GM23338 (cell line): ENCODE results near the gene OTOA. TPM values are rescaled to one million over a fixed set of nuclear protein-coding genes. Genes with fewer than 3 reads are reported as not detected.
"Not testable (repeated sequence)": the region's sequence is repeated elsewhere in the genome, so short reads cannot be mapped to it uniquely, and the experiment has no call there.

Source experiments
- ATAC-seq: fragments of 200-7000 bp; cut with Tn5 transposase; 3 replicates; pipeline ENCODE4 v1.9.1; 2020
- DNase-seq: peaks from one replicate; pipeline ENCODE4 v3.0.0-alpha.2; 2015; ENCODE audit warnings: low spot score
- H2AFZ ChIP-seq: fragments of 200-600 bp; sonication (generic); 2 replicates; pipeline ENCODE4 v1.8.0; 2016; ENCODE audit warnings: antibody characterized with exemption, mild to moderate bottlenecking, moderate library complexity
- H3F3A ChIP-seq: fragments of 200-600 bp; sonication (generic); replicated peaks from 2 replicates; pipeline ENCODE4 v1.8.0; 2017; ENCODE audit warnings: antibody characterized with exemption, mixed run types, low read depth
- H3K27ac ChIP-seq: fragments of 200-600 bp; sonication (generic); 2 replicates; pipeline ENCODE4 v1.6.1; 2016; ENCODE audit warnings: low read depth
- H3K27me3 ChIP-seq: fragments of 200-600 bp; sonication (generic); 2 replicates; pipeline ENCODE4 v1.8.0; 2016; ENCODE audit warnings: mild to moderate bottlenecking, mixed run types, moderate library complexity; ENCODE audit not compliant: insufficient read depth
- H3K36me3 ChIP-seq: fragments of 200-600 bp; sonication (generic); 2 replicates; pipeline ENCODE4 v1.8.0; 2016; ENCODE audit warnings: mild to moderate bottlenecking; ENCODE audit not compliant: insufficient read depth
- H3K4me1 ChIP-seq: fragments of 200-600 bp; sonication (generic); 2 replicates; pipeline ENCODE4 v1.8.0; 2016; ENCODE audit warnings: mild to moderate bottlenecking, moderate library complexity; ENCODE audit not compliant: insufficient read depth
- H3K4me2 ChIP-seq: fragments of 200-600 bp; sonication (generic); 2 replicates; pipeline ENCODE4 v1.7.1; 2017; ENCODE audit warnings: mixed run types
- H3K4me3 ChIP-seq: fragments of 200-600 bp; sonication (generic); 2 replicates; pipeline ENCODE4 v1.6.1; 2016; ENCODE audit warnings: mixed run types
- H3K79me2 ChIP-seq: fragments of 200-600 bp; sonication (generic); replicated peaks from 2 replicates; pipeline ENCODE4 v1.8.0; 2017; ENCODE audit warnings: mild to moderate bottlenecking; ENCODE audit not compliant: insufficient read depth
- H3K9me2 ChIP-seq: fragments of 200-600 bp; sonication (generic); 2 replicates; pipeline ENCODE4 v1.8.0; 2017; ENCODE audit not compliant: insufficient read depth
- H4K20me1 ChIP-seq: fragments of 200-600 bp; sonication (generic); replicated peaks from 2 replicates; pipeline ENCODE4 v1.8.0; 2017; ENCODE audit warnings: mild to moderate bottlenecking; ENCODE audit not compliant: insufficient read depth
- H3K27ac Mint-ChIP-seq: 2 replicates; pipeline ENCODE4 v1.8.0; 2020; ENCODE audit warnings: inconsistent platforms, mild to moderate bottlenecking, moderate library complexity, mixed read lengths
- H3K27me3 Mint-ChIP-seq: 3 replicates; pipeline ENCODE4 v1.8.0; 2022; ENCODE audit warnings: low read depth, mild to moderate bottlenecking, moderate library complexity, mixed read lengths, inconsistent platforms; ENCODE audit not compliant: insufficient read depth, poor library complexity
- H3K36me3 Mint-ChIP-seq: 3 replicates; pipeline ENCODE4 v1.8.0; 2021; ENCODE audit warnings: low read depth, mild to moderate bottlenecking, inconsistent platforms, moderate library complexity, mixed read lengths
- H3K4me1 Mint-ChIP-seq: 3 replicates; pipeline ENCODE4 v1.8.0; 2020; ENCODE audit warnings: mild to moderate bottlenecking, inconsistent platforms, mixed read lengths
- H3K4me3 Mint-ChIP-seq: 3 replicates; pipeline ENCODE4 v1.8.0; 2021; ENCODE audit warnings: moderate library complexity, mild to moderate bottlenecking, inconsistent platforms, mixed read lengths
- H3K9me3 Mint-ChIP-seq: 3 replicates; pipeline ENCODE4 v1.8.0; 2020; ENCODE audit warnings: moderate library complexity, mild to moderate bottlenecking, inconsistent platforms, mixed read lengths
- CREB1 ChIP-seq: fragments of 250-450 bp; sonication (Bioruptor Pico); IDR thresholded peaks from 2 replicates; pipeline ENCODE4 v1.5.0; 2020; ENCODE audit warnings: low read depth, mild to moderate bottlenecking, moderate library complexity
- CTCF ChIP-seq, 2 experiments: fragments of 200-600 bp in 1 of 2; sonication (generic) in 1 of 2; conservative IDR thresholded peaks; 2 replicates each; pipeline versions ENCODE4 v1.5.1 to v1.6.1; 2016 to 2017; ENCODE audit warnings: antibody characterized with exemption in 2 of 2, low read depth in 2 of 2, mild to moderate bottlenecking in 2 of 2, moderate library complexity in 1 of 2
- EZH2 ChIP-seq: fragments of 200-600 bp; sonication (generic); IDR thresholded peaks from one replicate; pipeline ENCODE4 v1.8.0; 2017; ENCODE audit warnings: antibody characterized with exemption, mild to moderate bottlenecking, low read depth; ENCODE audit not compliant: unreplicated experiment
- NANOG ChIP-seq: IDR thresholded peaks from 2 replicates; pipeline ENCODE4 v1.6.1; 2016; ENCODE audit warnings: antibody characterized with exemption, borderline replicate concordance
- POLR2AphosphoS5 ChIP-seq: IDR thresholded peaks from 2 replicates; pipeline ENCODE4 v1.6.1; 2016; ENCODE audit warnings: antibody characterized with exemption, low read depth
- REST ChIP-seq: IDR thresholded peaks from one replicate; pipeline ENCODE4 v1.6.1; 2018; ENCODE audit warnings: antibody characterized with exemption; ENCODE audit not compliant: unreplicated experiment
- STAT1 ChIP-seq: IDR thresholded peaks from one replicate; pipeline ENCODE4 v1.6.1; 2016; ENCODE audit warnings: antibody characterized with exemption; ENCODE audit not compliant: unreplicated experiment
- ZNF331 ChIP-seq: fragments of 250-450 bp; sonication (Bioruptor Pico); IDR thresholded peaks from 2 replicates; pipeline ENCODE4 v1.5.0; 2020; ENCODE audit warnings: low read depth, mild to moderate bottlenecking, moderate library complexity
- polyA plus RNA-seq: library from polyadenylated mRNA; unstranded; fragments of >200 nt; fragmentation: Nextera tagmentation; extraction: Ambion mirVana; gene quantifications from 2 replicates; pipeline ENCODE4 v1.2.1, GENCODE V29; 2016
- total RNA-seq: library from RNA; depleted of rRNA; stranded (reverse); fragments of >200 nt; shearing (Covaris generic); gene quantifications from 2 replicates; pipeline ENCODE4 v1.2.3, GENCODE V29; 2014

OTOA gene
- total and polyA plus RNA-seq, 2 experiments from 2014 or later, result 0.16 to 0.17 TPM

- H3K27ac Mint-ChIP-seq, H3K4me3 Mint-ChIP-seq, DNase-seq, H3K36me3 Mint-ChIP-seq, H4K20me1 ChIP-seq, H3K4me3 ChIP-seq, H3K27me3 ChIP-seq, H3K4me1 Mint-ChIP-seq, ATAC-seq, H3F3A ChIP-seq, H3K9me2 ChIP-seq, H3K4me1 ChIP-seq, H3K27me3 Mint-ChIP-seq, H3K4me2 ChIP-seq, H3K9me3 Mint-ChIP-seq, H3K36me3 ChIP-seq, H3K27ac ChIP-seq, H2AFZ ChIP-seq: not testable (repeated sequence)
- H3K79me2 ChIP-seq, result peaks cover 36% of the 10 kb centered on the region
Measured at GRCh38 chr16:21649826-21650406, 13.9 kb upstream of the OTOA start.

- no peak for DNase-seq
- H3K4me3 Mint-ChIP-seq, result no peak overlapping the region
- Histone ChIP-seq H3K27ac (no peak overlapping the region), H4K20me1 (no peaks in the 10 kb centered on the region; the same call in 1 of the 2 replicates), H3K4me1 (no peaks in the 10 kb centered on the region), H2AFZ (no peak overlapping the region), H3F3A (no peaks in the 10 kb centered on the region), H3K4me2 (no peak overlapping the region), H3K27me3 (no peaks in the 10 kb centered on the region), H3K4me3 (no peak overlapping the region), H3K36me3 (no peaks in the 10 kb centered on the region), H3K79me2 (peaks cover 33% of the 10 kb centered on the region), H3K9me2 (no peaks in the 10 kb centered on the region)
- H3K9me3 Mint-ChIP-seq, result no peaks in the 10 kb centered on the region
- no peak overlapping the region for H3K27ac Mint-ChIP-seq
- H3K27me3 Mint-ChIP-seq, result no peaks in the 10 kb centered on the region
- no peak for ATAC-seq
- H3K36me3 Mint-ChIP-seq, result 0 out of 3 replicates have a peak, but pooled peaks cover 8% of the 10 kb centered on the region
- TF ChIP-seq EZH2, result no peak
- TF ChIP-seq POLR2AphosphoS5, result no peak
- no peak for TF ChIP-seq NANOG
- TF ChIP-seq CREB1 (CRISPR knock-in tag), result no peak
- TF ChIP-seq STAT1, result no peak
- TF ChIP-seq REST, result no peak
- TF ChIP-seq CTCF (conservative IDR thresholded peaks at IDR 0.05; ENCODE audit: low read depth in 2 of 2), result no peak
- no peak for TF ChIP-seq ZNF331 (CRISPR knock-in tag)
- peaks cover 3% of the 10 kb centered on the region; the same call in 1 of the 3 replicates for H3K4me1 Mint-ChIP-seq
Measured at GRCh38 chr16:21650521-21650920, 13.2 kb upstream of the OTOA start.
